Ishikawa (cell line): Measurements from ENCODE around the gene ZNF214.

Experiments
- CEBPB ChIP-seq: IDR thresholded peaks from 2 replicates; pipeline ENCODE4 v1.6.1; 2012
- CREB1 ChIP-seq: IDR thresholded peaks from 2 replicates; pipeline ENCODE4 v1.6.1; 2012; ENCODE audit warnings: low read depth
- EGR1 ChIP-seq: IDR thresholded peaks from 2 replicates; pipeline ENCODE4 v1.6.1; 2012
- EP300 ChIP-seq: IDR thresholded peaks from 2 replicates; pipeline ENCODE4 v1.6.1; 2012; ENCODE audit warnings: borderline replicate concordance
- FOXM1 ChIP-seq: IDR thresholded peaks from 2 replicates; pipeline ENCODE4 v1.6.1; 2012; ENCODE audit warnings: low read depth, borderline replicate concordance
- NFIC ChIP-seq: IDR thresholded peaks from 2 replicates; pipeline ENCODE4 v1.6.1; 2012
- RAD21 ChIP-seq: IDR thresholded peaks from 2 replicates; pipeline ENCODE4 v1.6.1; 2012; ENCODE audit warnings: low read depth
- TAF1 ChIP-seq: IDR thresholded peaks from 2 replicates; pipeline ENCODE4 v1.6.1; 2012; ENCODE audit warnings: low read depth, mild to moderate bottlenecking
- TCF12 ChIP-seq: IDR thresholded peaks from 2 replicates; pipeline ENCODE4 v1.6.1; 2012; ENCODE audit warnings: low read depth
- TEAD4 ChIP-seq: IDR thresholded peaks from 2 replicates; pipeline ENCODE4 v1.6.1; 2012
- YY1 ChIP-seq: IDR thresholded peaks from 2 replicates; pipeline ENCODE4 v1.6.1; 2012; ENCODE audit warnings: low read depth
- ZBTB7A ChIP-seq: IDR thresholded peaks from 2 replicates; pipeline ENCODE4 v1.6.1; 2012; ENCODE audit warnings: low read depth
- TF ChIP-seq, protein P1 (sequence below): IDR thresholded peaks from 2 replicates; pipeline ENCODE4 v1.6.1; 2012
- TF ChIP-seq, protein P2 (sequence below): IDR thresholded peaks from 2 replicates; pipeline ENCODE4 v1.6.1; 2012; ENCODE audit warnings: low read depth, mild to moderate bottlenecking
- TF ChIP-seq, protein P3 (sequence below): IDR thresholded peaks from 2 replicates; pipeline ENCODE4 v1.6.1; 2012

ZNF214 gene

DNA sequence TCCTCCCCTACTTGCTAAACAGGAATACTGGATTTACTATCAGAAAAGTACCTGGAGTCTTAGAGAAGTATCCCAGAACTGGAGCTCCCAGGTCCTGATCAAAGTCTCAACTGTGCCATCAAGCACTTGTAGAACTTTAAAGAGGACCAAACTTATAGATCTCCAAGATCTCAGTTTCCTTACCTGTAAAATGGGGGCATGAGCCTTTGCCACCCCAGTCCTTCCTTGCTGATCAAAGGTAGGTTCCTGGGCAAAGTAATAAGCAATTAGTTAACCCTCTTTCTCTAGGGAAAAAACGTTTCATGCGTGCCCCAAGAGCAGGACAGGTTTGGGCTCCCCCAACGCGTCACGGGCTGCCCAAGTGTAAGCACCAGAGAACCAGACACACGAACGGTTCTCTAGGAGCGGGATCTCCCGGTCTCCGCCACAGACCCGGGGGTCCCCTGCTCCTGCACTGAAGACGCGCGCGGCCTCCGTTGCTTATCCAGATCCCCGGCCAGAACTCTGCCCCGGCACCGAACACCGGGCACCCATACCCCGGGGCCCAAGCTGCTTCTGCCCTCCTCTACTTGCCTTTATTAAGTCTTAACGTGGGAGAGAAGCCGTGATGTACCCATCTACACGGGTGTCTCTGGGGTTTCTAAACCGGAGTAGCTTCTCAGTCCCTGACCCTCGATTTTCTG lies 505 bp downstream of the ZNF214 start:
- TF ChIP-seq TAF1 (no peak), RAD21 (no peak), EP300 (no peak), TEAD4 (no peak), NFIC (no peak), CEBPB (no peak), FOXM1 (no peak), EGR1 (no peak), TCF12 (no peak), ZBTB7A (no peak), YY1 (no peak), CREB1 (no peak)
- TF ChIP-seq, protein P1, sequence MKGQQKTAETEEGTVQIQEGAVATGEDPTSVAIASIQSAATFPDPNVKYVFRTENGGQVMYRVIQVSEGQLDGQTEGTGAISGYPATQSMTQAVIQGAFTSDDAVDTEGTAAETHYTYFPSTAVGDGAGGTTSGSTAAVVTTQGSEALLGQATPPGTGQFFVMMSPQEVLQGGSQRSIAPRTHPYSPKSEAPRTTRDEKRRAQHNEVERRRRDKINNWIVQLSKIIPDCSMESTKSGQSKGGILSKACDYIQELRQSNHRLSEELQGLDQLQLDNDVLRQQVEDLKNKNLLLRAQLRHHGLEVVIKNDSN = no peak
- TF ChIP-seq, protein P2, sequence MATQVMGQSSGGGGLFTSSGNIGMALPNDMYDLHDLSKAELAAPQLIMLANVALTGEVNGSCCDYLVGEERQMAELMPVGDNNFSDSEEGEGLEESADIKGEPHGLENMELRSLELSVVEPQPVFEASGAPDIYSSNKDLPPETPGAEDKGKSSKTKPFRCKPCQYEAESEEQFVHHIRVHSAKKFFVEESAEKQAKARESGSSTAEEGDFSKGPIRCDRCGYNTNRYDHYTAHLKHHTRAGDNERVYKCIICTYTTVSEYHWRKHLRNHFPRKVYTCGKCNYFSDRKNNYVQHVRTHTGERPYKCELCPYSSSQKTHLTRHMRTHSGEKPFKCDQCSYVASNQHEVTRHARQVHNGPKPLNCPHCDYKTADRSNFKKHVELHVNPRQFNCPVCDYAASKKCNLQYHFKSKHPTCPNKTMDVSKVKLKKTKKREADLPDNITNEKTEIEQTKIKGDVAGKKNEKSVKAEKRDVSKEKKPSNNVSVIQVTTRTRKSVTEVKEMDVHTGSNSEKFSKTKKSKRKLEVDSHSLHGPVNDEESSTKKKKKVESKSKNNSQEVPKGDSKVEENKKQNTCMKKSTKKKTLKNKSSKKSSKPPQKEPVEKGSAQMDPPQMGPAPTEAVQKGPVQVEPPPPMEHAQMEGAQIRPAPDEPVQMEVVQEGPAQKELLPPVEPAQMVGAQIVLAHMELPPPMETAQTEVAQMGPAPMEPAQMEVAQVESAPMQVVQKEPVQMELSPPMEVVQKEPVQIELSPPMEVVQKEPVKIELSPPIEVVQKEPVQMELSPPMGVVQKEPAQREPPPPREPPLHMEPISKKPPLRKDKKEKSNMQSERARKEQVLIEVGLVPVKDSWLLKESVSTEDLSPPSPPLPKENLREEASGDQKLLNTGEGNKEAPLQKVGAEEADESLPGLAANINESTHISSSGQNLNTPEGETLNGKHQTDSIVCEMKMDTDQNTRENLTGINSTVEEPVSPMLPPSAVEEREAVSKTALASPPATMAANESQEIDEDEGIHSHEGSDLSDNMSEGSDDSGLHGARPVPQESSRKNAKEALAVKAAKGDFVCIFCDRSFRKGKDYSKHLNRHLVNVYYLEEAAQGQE = no peak
- TF ChIP-seq, protein P3, sequence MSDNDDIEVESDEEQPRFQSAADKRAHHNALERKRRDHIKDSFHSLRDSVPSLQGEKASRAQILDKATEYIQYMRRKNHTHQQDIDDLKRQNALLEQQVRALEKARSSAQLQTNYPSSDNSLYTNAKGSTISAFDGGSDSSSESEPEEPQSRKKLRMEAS = no peak

DNA sequence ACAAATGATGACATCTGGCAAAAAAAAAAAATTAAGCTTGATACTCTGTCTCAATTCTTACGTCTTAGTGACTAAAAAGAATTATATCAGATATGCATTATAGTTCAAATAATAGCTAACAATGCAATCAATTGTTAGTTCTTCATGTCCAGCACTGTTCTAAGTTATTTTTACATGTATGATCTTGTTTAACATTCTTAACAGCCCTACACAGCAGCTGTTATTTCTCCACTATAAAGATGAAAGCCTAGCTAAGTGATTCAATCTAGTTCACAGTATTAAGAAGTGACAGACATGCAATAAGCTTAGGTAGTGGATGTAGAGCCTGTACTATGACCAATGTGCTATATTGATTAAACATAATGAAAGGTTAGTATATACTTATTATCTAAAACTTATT lies 4.1 kb downstream of the ZNF214 start:
- TF ChIP-seq FOXM1 (no peak), YY1 (no peak), CREB1 (no peak), EGR1 (no peak), CEBPB (no peak), TCF12 (no peak)
- TF ChIP-seq, protein P3 = no peak
- TF ChIP-seq, protein P1 = no peak

DNA sequence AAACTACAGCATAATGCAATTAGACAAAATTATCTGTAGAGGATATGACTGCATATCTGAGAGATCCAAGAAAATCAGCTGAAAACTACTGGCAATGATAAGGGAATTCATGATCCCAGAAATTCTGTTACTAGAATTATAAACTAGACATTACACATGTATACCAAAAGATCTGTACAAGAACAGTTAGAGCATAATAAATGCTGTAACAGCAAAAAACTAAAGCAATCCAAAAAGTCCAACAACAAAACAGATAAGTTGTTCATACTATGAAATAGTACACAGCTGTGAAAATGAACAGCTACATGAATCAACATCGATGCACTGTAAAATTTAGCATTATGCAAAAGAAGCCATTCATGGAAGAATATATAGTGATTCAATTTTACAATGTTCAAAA lies 6.0 kb downstream of the ZNF214 start:
- TF ChIP-seq, protein P2 = no peak
- TF ChIP-seq TEAD4 (no peak), FOXM1 (no peak), EGR1 (no peak), EP300 (no peak), YY1 (no peak), TAF1 (no peak), CREB1 (no peak), TCF12 (no peak), CEBPB (no peak)
- TF ChIP-seq, protein P3 = no peak

DNA sequence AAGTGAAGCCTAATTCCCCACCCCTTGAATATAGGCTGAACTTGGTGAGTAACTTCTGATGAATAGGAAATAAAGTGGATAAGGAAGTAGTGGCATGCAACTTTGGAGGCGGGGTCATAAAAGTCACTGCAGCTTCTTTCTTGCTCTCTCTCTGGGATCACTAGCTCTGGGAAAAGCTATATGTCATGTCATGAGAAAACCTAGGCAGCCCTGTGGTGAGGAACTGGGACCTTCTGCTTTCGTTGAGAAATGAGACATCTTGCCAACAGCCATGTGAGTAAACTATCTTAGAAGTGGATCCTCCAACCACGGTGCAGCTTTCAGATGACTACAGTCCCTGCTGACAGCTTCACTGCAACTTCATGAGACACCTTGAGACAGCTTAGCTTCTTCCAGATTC lies 15.7 kb downstream of the ZNF214 start:
- TF ChIP-seq NFIC (no peak), TCF12 (no peak), EP300 (no peak), CEBPB (no peak), TAF1 (no peak), TEAD4 (no peak), EGR1 (no peak), RAD21 (no peak), FOXM1 (no peak), CREB1 (no peak), YY1 (no peak), ZBTB7A (no peak)
- TF ChIP-seq, protein P3 = no peak
- TF ChIP-seq, protein P2 = no peak
- TF ChIP-seq, protein P1 = no peak
